ENCODE measurements around the gene ASRGL1. TPM values are rescaled to one million over a fixed set of nuclear protein-coding genes. Genes with fewer than 3 reads are reported as not detected.
"Not testable (repeated sequence)": the region's sequence is repeated elsewhere in the genome, so short reads cannot be mapped to it uniquely, and the experiment has no call there.

ASRGL1 gene
- total RNA-seq, 4 donors from 2014 or later: 5.8 to 35.9 (median 16.5) TPM

DNA sequence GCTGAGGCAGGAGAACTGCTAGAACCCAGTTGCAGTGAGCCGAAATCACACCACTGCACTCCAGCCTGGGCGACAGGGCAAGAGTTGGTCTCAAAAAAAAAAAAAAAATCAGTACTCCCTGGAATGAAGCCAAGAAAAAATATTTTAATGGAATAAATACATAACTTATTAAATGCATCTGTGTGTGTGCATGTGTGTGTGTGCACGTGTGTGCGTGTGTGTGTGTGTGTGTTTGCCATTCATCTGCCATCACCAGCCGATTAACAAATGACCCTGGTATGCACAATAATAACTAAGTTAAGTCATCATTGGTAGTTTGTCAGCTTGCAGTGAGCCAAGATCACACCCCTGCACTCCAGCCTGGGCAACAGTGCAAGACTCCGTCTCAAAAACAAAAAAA lies 46.6 kb downstream of the ASRGL1 start:
- Histone ChIP-seq H3K27me3 (no peaks in the 10 kb centered on the region), H3K4me3 (replicated peaks in 1 of 3) (no peak overlapping the region), H3K9me3 (no peaks in the 10 kb centered on the region), H3K4me1 (peaks cover 0 to 3% of the 10 kb centered on the region in 2 donors), H3K27ac (no peak overlapping the region), H3K36me3 (no peaks in the 10 kb centered on the region)
- intact Hi-C loops (cut with DNase I): no loop called here
- TF ChIP-seq POLR2A (IDR thresholded peaks at IDR 0.05): no peak
- TF ChIP-seq, protein P1, sequence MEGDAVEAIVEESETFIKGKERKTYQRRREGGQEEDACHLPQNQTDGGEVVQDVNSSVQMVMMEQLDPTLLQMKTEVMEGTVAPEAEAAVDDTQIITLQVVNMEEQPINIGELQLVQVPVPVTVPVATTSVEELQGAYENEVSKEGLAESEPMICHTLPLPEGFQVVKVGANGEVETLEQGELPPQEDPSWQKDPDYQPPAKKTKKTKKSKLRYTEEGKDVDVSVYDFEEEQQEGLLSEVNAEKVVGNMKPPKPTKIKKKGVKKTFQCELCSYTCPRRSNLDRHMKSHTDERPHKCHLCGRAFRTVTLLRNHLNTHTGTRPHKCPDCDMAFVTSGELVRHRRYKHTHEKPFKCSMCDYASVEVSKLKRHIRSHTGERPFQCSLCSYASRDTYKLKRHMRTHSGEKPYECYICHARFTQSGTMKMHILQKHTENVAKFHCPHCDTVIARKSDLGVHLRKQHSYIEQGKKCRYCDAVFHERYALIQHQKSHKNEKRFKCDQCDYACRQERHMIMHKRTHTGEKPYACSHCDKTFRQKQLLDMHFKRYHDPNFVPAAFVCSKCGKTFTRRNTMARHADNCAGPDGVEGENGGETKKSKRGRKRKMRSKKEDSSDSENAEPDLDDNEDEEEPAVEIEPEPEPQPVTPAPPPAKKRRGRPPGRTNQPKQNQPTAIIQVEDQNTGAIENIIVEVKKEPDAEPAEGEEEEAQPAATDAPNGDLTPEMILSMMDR (IDR thresholded peaks at IDR 0.05): no peak
- WGBS, 2 donors: 83 to 90% methylated on average over 6 of the region's 6 CpGs
- DNase-seq: no peak

DNA sequence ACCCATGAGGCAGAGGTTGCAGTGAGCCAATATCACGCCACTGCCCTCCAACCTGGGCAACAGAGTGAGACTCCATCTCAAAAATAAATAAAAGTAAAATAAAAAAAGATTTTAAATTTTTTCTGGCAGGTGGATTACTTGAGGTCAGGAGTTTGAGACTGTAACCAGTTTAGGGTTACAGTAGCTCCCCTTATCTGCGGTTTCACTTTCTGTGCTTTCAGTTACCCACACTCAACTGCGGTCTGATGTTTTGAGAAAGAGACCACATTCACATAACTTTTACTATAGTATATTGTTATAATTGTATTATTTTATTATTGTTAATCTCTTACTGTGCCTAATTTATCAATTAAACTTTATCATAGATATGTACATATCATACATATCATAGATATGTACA lies 48.8 kb downstream of the ASRGL1 start:
- not testable (repeated sequence) for H3K27ac ChIP-seq, H3K36me3 ChIP-seq

DNA sequence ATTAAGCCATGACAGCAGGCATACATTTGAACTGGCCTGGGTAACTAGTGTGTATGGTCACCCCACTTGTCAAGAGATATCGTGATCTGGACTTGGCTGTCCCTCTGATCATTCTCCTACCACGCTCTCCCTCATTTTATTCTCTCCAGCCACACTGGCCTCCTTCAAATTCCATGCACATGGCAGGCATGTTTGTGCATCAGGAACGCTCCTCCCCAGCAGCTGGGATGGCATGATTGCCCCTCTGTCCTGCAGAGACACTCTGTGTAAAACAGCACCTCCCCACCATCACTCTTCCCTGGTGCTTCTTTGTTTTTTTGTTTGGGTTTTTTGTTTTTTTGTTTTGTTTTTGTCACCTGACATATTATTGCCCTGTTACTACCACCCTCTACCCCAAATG lies 50.1 kb downstream of the ASRGL1 start:
- H3K9me3 ChIP-seq: no peaks in the 10 kb centered on the region
- no peak for TF ChIP-seq POLR2A (IDR thresholded peaks at IDR 0.05)
- TF ChIP-seq, protein P1 (IDR thresholded peaks at IDR 0.05): no peak
- H3K27ac ChIP-seq: no peak overlapping the region
- no peaks in the 10 kb centered on the region for H3K4me1 ChIP-seq
- DNase-seq: no peak
- H3K36me3 ChIP-seq: no peaks in the 10 kb centered on the region
- no peaks in the 10 kb centered on the region for H3K27me3 ChIP-seq
- no peak overlapping the region for H3K4me3 ChIP-seq (replicated peaks in 1 of 3)
- 91 to 100% methylated on average over 3 of the region's 3 CpGs for WGBS, 2 donors
- intact Hi-C loops (cut with DNase I): no loop called here

More for the DNA sequence above, 48.8 kb downstream of the ASRGL1 start:
- intact Hi-C loops (cut with DNase I); H3K27me3 ChIP-seq; DNase-seq; H3K4me3 ChIP-seq (replicated peaks in 1 of 3); H3K4me1 ChIP-seq; H3K9me3 ChIP-seq: not testable (repeated sequence)
- 92 to 96% methylated on average over 3 of the region's 3 CpGs for WGBS, 2 donors

DNA sequence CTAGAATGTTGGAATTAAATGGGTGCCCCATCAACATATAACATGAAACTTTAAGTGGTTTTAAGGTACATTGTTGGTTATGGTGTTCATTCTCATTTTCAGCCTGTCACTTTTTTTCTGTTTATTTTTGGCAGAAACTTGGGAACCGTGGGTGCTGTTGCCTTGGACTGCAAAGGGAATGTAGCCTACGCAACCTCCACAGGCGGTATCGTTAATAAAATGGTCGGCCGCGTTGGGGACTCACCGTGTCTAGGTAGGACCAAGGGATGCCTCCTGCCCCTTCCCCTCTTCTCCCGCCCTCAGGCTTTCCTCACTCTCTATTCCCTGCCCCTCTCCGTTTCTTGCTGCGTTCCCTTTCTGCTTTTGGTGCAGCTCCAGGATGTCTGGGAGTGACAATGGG lies 51.8 kb downstream of the ASRGL1 start:
- WGBS, 2 donors: 84 to 87% methylated on average over 11 of the region's 11 CpGs
- H3K4me1 ChIP-seq: no peaks in the 10 kb centered on the region
- no peak overlapping the region for H3K4me3 ChIP-seq (replicated peaks in 1 of 3)
- no peaks in the 10 kb centered on the region for H3K36me3 ChIP-seq
- no peaks in the 10 kb centered on the region for H3K27me3 ChIP-seq
- intact Hi-C loops (cut with DNase I): no loop called here
- no peak for DNase-seq
- H3K27ac ChIP-seq: no peak overlapping the region
- H3K9me3 ChIP-seq: no peaks in the 10 kb centered on the region
- TF ChIP-seq, protein P1 (IDR thresholded peaks at IDR 0.05): no peak
- TF ChIP-seq POLR2A (IDR thresholded peaks at IDR 0.05): no peak

DNA sequence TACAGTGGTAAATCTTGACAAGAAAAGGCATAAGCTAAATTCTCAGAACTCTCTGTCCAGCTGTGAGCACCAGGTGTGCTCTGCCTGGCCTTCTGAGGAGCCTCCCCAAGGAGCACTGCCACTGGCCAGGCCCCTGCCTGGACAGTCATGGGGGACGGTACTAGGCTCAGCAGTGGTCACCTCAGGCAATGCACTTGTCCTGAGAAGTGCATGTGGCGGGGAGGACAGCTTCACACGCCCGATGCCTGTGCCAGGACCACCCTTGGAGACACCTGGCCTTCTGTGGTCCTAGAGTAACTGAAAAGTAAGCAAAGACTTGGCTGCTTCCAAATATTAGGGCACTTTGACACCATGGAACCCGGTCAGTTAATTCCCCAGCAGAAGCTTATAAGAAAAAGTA lies 53.0 kb downstream of the ASRGL1 start:
- Histone ChIP-seq H3K9me3 (no peaks in the 10 kb centered on the region), H3K4me3 (replicated peaks in 1 of 3) (no peak overlapping the region), H3K4me1 (peaks cover 0 to 2% of the 10 kb centered on the region in 2 donors), H3K27me3 (no peaks in the 10 kb centered on the region), H3K36me3 (no peaks in the 10 kb centered on the region), H3K27ac (no peak overlapping the region)
- WGBS, 2 donors: 61 to 96% methylated on average over 3 to 4 of the region's 5 CpGs
- DNase-seq: no peak
- intact Hi-C loops (cut with DNase I): loop anchor here (10.0 kb wide), 2 partner anchors 305 to 475 kb away; no protein-coding TSS in a partner anchor
- TF ChIP-seq, protein P1 (IDR thresholded peaks at IDR 0.05): no peak
- TF ChIP-seq POLR2A (IDR thresholded peaks at IDR 0.05): no peak

DNA sequence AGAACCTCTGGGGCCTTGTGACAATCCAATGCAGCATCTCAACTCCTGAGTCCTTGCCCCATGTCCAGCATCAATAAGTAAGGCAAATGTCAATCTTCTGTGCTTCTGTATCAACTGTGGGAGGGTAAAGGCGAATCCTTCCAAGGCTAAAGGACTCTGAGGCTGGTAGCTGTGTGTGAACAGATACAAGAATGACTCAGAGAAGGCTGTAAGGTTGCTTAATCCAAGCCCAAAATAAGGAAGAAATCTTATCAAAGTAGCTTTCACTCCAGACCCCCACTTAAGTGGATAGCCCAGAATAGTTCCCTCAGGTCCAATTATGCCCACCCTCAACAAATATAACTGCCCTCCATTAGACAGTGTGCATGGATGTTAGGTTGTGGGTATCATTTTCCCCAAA lies 53.5 kb downstream of the ASRGL1 start:
- no peak overlapping the region for H3K4me3 ChIP-seq (replicated peaks in 1 of 3)
- H3K27ac ChIP-seq: no peak overlapping the region
- intact Hi-C loops (cut with DNase I): loop anchor here (10.0 kb wide), 2 partner anchors 304 to 474 kb away; no protein-coding TSS in a partner anchor
- H3K9me3 ChIP-seq: no peaks in the 10 kb centered on the region
- 85 to 87% methylated on average over 1 of the region's 1 CpG for WGBS, 2 donors
- no peak for DNase-seq
- peaks cover 0 to 4% of the 10 kb centered on the region in 2 donors for H3K4me1 ChIP-seq
- TF ChIP-seq, protein P1 (IDR thresholded peaks at IDR 0.05): no peak
- no peak for TF ChIP-seq POLR2A (IDR thresholded peaks at IDR 0.05)
- H3K36me3 ChIP-seq: no peaks in the 10 kb centered on the region
- H3K27me3 ChIP-seq: no peaks in the 10 kb centered on the region
